ENCODE measurements around the gene WDFY4.

DNA sequence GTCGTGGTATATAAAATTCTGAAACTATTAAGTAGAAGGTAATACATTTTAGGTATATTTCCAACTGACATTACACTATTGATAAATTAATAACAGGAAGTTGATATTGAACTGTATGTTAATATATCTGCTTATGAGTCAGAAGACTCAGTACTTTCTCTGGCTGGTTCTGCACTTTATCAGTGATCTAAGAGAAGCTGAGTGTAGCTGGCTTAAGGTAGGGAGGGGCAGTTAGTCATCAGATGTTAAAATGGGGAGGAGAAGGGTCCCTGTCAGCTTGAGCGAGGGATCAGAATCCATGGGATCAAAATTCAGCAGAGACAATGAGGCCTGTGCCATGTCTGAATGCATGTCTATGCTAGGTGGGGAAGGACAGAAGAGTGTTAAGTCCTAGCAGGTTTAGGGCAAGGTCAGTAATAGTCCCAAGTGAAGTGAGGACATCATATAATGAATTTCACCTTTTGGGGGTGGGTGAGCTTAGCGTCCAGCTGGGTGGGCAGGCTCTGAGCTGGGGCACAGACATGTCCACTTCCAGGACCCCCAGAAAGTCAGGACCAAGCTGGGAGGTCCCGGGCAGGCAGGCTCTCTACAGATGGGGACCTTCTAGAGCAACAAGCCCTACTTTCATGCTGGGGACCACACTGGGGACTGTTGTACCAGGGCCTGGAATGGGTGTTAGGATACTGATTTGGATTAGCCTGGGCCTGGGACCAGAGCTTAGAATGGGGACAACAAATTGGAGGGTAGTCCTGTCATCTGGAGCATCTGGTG lies 82.9 kb downstream of the WDFY4 start:
- TF ChIP-seq, protein P1, sequence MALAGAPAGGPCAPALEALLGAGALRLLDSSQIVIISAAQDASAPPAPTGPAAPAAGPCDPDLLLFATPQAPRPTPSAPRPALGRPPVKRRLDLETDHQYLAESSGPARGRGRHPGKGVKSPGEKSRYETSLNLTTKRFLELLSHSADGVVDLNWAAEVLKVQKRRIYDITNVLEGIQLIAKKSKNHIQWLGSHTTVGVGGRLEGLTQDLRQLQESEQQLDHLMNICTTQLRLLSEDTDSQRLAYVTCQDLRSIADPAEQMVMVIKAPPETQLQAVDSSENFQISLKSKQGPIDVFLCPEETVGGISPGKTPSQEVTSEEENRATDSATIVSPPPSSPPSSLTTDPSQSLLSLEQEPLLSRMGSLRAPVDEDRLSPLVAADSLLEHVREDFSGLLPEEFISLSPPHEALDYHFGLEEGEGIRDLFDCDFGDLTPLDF (CRISPR knock-in tag; IDR thresholded peaks at IDR 0.05), result no peak
- TF ChIP-seq, protein P2, sequence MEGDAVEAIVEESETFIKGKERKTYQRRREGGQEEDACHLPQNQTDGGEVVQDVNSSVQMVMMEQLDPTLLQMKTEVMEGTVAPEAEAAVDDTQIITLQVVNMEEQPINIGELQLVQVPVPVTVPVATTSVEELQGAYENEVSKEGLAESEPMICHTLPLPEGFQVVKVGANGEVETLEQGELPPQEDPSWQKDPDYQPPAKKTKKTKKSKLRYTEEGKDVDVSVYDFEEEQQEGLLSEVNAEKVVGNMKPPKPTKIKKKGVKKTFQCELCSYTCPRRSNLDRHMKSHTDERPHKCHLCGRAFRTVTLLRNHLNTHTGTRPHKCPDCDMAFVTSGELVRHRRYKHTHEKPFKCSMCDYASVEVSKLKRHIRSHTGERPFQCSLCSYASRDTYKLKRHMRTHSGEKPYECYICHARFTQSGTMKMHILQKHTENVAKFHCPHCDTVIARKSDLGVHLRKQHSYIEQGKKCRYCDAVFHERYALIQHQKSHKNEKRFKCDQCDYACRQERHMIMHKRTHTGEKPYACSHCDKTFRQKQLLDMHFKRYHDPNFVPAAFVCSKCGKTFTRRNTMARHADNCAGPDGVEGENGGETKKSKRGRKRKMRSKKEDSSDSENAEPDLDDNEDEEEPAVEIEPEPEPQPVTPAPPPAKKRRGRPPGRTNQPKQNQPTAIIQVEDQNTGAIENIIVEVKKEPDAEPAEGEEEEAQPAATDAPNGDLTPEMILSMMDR (CRISPR knock-in tag; IDR thresholded peaks at IDR 0.05), result no peak
- TF ChIP-seq TBP (CRISPR knock-in tag; IDR thresholded peaks at IDR 0.05) (no peak), POLR2A (IDR thresholded peaks at IDR 0.05; ENCODE audit: insufficient read depth in 1 of 2, low read depth in 2 of 2, low read length in 2 of 2) (no peak), ZNF232 (CRISPR knock-in tag; IDR thresholded peaks at IDR 0.05; ENCODE audit: borderline replicate concordance) (no peak), ZNF713 (CRISPR knock-in tag; IDR thresholded peaks at IDR 0.05) (no peak), FOXC1 (CRISPR knock-in tag; IDR thresholded peaks at IDR 0.05; ENCODE audit: borderline replicate concordance) (no peak)
- TF ChIP-seq, protein P3, sequence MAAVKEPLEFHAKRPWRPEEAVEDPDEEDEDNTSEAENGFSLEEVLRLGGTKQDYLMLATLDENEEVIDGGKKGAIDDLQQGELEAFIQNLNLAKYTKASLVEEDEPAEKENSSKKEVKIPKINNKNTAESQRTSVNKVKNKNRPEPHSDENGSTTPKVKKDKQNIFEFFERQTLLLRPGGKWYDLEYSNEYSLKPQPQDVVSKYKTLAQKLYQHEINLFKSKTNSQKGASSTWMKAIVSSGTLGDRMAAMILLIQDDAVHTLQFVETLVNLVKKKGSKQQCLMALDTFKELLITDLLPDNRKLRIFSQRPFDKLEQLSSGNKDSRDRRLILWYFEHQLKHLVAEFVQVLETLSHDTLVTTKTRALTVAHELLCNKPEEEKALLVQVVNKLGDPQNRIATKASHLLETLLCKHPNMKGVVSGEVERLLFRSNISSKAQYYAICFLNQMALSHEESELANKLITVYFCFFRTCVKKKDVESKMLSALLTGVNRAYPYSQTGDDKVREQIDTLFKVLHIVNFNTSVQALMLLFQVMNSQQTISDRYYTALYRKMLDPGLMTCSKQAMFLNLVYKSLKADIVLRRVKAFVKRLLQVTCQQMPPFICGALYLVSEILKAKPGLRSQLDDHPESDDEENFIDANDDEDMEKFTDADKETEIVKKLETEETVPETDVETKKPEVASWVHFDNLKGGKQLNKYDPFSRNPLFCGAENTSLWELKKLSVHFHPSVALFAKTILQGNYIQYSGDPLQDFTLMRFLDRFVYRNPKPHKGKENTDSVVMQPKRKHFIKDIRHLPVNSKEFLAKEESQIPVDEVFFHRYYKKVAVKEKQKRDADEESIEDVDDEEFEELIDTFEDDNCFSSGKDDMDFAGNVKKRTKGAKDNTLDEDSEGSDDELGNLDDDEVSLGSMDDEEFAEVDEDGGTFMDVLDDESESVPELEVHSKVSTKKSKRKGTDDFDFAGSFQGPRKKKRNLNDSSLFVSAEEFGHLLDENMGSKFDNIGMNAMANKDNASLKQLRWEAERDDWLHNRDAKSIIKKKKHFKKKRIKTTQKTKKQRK (IDR thresholded peaks at IDR 0.05; ENCODE audit: low read length), result no peak

Measured in HepG2 (cell line).